Measurements from ENCODE around the gene SLCO2A1.

SLCO2A1 gene

GRCh38 chr3:133905376-133905775 lies 124.3 kb downstream of the SLCO2A1 start:
- TF ChIP-seq CTCF (IDR thresholded peaks at IDR 0.05): no peak

- no peak for TF ChIP-seq CTCF (IDR thresholded peaks at IDR 0.05)
Measured at GRCh38 chr3:133901847-133902246, 127.9 kb downstream of the SLCO2A1 start.

DNA sequence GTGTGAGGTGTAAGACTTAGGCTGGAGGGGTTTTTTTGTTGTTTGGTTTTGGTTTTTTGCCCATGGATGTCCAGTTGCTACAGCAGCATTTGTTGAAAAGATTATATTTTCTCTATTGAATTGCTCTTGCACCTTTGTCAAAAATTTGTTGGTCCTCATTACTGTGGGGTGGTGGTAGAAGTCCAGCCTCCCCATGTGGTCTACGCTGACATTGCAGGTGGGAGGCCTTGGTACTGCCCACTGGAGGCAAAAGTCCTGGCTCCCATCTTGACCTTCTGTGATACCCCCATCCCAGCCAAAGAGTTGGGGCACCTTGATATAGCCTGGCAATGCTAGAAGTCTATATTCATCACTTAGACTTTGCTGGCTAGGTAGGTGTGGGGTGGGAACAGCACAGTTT lies 128.6 kb downstream of the SLCO2A1 start:
- no peak for TF ChIP-seq CTCF (IDR thresholded peaks at IDR 0.05)

DNA sequence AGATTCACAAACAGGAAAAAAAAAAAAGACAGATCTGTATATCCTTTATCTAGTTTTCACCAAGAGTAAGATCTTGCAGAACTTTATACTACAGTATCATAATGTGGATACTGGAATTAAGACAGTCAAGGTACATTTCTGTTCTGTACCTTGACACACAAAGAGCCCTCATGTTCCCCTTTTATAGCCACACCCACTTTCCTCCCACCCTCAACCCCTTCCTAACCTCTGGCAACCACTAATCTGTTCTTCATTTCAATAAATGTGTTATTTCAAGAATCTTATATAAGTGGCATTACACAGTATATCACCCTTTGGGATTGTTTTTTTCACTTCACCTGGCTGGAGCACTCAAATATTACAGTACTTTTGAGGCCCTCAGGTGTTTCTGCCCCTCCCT lies 130.4 kb downstream of the SLCO2A1 start:
- no peak for TF ChIP-seq CTCF (IDR thresholded peaks at IDR 0.05)

DNA sequence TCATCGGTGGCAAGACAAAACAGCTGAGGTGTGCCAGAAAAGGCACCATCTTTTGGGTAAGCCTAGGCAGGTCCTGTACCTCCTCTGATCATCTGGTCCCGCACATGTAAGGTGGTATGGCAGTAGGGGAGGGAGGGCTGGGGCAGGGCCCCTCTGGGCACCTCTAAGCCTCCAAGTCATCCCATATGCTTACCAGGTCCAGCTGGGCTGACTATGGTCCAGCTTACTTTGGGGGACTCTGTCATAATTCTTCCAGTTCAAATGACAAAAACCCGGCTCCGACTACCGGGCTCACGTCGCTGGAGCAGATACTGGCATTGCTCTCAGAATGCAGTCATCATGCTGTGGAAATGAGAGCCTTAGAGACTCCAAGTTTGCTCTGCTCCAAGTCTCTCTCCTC lies 132.2 kb downstream of the SLCO2A1 start:
- no peak for TF ChIP-seq CTCF (IDR thresholded peaks at IDR 0.05)

DNA sequence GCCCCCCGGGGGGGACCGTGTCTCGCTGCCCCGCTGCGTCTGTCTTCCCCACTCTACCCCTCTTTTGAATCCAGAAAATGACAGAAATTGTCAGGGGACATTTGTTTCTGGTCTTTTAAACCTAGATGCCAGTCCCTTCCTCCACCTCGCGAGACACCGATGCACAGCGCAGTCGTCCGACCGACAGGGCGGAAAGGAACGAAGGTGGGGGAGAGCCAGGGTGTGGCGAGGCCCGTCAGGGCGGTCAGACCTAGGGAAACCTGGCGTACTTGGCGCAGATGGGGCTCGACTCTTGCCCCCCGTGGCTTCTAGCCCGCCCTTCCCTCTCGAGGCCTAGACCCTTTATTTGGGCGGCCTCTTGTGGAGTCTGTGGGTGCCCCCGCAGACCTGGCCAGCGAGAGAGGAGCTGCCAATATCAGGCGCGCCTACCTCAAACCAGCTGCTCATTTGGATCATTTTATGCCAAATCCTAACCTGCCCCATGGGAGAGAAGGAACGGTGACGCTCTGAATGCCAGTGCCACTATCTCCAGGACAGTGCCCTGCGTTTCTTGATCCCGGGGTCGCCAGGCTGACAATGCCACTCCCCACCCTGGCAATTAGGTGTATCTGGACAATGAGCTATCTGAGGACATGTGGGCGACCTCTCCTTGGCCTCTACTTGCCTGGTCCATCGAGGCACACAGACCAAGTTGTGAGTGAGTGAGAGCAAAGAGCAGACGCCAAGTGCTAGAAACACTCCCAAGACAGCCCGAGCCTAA lies 133.5 kb downstream of the SLCO2A1 start:
- no peak for TF ChIP-seq CTCF (IDR thresholded peaks at IDR 0.05)

GRCh38 chr3:133895208-133896001 lies 134.3 kb downstream of the SLCO2A1 start, which contains the start of gene RAB6B:
Gene RAB6B, minus strand, starts transcription at chr3:133895882. Its CDS starts 416 bp downstream, at chr3:133895466.
- no peak for TF ChIP-seq CTCF (IDR thresholded peaks at IDR 0.05)
